HG03175 (cell line): Measurements from ENCODE around the gene RIIAD1.
"Not testable (repeated sequence)": the region's sequence is repeated elsewhere in the genome, so short reads cannot be mapped to it uniquely, and the experiment has no call there.

Source experiments
- ATAC-seq: cut with Tn5 transposase; IDR thresholded peaks from one replicate; pipeline ENCODE4 v1.9.1; 2021; ENCODE audit warnings: mild to moderate bottlenecking, moderate library complexity; ENCODE audit not compliant: unreplicated experiment

Gene RIIAD1

DNA sequence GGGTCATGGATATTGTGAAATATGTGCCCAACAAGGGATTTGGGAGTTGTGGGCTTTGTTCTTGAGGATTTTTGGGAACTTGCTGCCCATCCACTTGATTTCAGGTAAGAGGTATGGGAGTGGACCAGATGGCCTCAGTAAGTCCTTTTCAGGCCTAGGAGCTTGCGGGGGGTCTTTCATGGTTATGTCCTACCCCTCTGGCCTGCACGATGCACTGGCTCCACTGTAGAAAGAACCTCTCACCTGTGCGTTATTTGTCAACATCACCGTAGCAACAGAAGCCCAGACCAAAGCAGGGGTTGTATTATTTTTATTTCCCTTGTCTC lies 8.6 kb downstream of the RIIAD1 start:
- ATAC-seq: no peak

DNA sequence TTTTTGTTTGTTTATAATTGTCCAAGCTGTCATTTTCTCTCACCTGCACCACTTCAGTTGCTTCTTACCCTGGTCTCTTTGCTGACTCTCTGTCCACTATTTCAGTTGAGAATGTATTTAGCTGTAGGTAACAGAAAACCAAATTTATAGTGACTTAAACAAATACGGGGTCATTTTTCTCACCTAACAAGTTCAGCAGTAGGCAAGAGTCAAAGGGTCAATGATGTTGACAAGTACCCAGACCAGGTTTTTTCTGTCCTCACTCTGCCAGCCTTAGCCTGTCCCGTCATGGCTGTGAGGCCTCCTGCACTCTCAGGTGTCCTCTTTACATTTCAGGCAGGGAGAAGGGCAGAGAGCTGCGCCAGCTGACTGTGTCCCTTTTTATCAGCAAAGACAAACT lies 11.8 kb downstream of the RIIAD1 start:
- ATAC-seq: no peak

DNA sequence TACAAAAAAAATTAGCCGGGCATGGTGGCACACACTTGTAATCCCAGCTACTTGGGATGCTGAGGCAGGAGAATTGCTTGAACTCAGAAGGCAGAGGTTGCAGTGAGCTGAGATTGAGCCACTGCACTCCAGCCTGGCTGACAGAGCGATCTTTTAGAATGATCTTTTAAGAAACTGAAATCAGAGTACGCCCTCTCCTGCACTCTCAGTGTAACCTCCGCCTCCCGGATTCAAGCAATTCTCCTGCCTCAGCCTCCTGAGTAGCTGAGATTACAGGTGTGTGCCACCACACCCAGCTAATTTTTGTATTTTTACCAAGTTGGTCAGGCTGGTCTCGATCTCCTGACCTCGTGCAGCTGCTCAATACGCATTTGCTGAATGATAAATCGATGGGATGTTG lies 12.7 kb downstream of the RIIAD1 start:
- not testable (repeated sequence) for ATAC-seq

DNA sequence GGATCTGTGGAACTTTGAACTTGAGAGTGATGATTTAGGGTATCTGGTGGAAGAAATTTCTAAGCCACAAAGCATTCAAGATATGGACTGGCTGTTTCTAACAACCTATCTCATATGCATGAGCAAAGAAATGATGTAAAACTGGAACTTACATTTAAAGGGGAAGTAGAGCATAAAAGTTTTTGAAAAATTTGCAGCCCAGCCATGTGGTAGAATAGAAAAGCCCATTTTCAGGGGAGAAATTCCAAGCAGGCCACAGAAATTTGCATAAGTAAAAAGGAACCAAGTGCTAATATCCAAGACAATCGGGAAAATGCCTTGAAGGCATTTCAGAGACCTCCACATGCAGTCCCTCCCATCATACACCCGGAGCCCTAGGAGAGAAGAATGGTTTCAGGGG lies 15.7 kb downstream of the RIIAD1 start:
- ATAC-seq: no peak

DNA sequence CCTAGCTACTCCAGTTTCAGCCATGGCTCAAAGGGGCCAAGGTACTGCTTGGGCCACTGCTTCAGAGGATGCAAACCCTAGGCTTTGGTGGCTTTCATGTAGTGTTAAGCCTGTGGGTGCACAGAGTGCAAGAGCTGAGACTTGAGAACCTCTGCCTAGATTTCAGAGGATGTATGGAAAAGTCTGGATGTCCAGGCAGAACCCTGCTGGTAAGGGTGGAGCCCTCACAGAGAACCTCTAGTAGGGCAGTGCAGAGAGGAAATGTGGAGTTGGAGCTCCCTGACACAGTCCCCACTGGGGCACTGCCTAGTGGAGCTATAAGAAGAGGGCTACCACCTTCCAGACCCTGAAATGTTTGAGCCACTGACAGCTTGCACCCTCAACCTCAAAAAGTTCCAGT lies 16.2 kb downstream of the RIIAD1 start:
- no peak for ATAC-seq

DNA sequence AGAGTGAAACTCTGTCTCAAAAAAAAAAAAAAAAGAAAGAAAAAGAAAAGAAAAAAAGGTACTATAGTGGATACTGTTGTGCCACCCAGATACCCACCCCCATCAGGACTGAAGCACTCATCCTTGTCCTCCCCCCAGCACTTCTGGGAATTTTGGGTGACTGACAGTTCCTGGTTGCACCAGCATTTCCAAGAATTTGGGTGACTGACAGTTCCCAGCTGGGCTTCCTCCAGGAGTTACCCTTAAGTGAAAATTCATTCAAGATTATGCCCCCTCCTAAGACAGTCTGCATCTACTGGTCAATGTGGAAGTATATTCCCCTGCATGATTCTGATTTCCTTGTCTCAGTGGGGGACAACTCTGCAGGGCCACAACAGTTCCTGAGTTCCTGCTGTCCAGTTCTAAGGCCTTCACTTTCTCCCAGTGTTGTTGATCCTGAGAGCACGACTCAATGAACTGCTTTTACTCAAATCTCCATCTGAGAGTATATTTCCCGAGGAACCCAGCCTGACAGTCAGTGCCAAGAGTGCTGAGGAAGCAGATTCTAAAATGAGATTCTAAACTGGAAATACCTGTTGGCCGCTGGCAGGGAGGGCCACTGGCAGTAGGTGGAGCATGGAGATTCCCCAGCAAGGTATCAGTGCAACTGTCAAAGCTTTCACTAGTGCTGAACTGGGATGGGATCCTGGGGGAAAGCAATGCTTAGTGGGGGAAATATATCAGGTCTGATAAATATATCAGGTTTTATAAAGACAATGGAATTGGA lies 18.5 kb downstream of the RIIAD1 start:
- no peak for ATAC-seq

DNA sequence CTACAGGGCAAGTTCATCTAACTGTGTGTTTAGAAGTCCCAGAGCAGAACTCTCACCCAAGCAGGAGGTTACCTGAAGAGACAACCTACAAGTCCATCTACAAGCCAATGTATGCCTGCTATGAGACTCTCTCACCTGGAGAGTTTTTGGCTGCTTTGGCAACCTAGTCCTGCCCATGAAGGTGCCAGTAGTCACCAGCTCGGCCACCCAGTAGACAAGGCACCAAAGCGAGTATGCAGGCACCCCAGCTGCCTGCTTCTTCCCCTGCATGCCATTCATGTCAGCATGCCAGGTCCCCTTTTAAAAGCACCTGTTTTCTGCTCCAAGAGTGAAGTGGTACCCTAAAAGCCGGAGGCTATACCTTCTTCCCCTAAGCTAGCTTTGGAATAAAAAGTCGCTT lies 20.2 kb downstream of the RIIAD1 start:
- ATAC-seq: no peak

DNA sequence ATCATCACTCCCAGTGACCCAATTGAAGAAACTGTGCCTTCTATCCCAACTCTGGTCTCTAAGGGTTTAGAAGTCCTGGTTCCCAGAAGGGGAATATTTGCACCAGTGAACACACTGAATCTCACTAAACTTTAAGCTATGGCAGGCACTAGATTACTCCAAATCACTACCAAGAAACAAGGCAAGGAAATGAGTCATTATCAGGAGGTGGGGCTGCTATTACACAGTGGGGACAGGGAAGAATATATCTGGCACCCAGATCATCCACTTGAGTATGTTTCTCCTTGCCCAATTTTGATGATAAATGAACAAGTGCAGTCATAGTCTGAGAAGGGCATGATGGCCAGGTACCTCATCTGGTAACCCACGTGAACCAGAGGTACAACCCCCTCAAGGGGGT lies 35.0 kb downstream of the RIIAD1 start:
- ATAC-seq: no peak

DNA sequence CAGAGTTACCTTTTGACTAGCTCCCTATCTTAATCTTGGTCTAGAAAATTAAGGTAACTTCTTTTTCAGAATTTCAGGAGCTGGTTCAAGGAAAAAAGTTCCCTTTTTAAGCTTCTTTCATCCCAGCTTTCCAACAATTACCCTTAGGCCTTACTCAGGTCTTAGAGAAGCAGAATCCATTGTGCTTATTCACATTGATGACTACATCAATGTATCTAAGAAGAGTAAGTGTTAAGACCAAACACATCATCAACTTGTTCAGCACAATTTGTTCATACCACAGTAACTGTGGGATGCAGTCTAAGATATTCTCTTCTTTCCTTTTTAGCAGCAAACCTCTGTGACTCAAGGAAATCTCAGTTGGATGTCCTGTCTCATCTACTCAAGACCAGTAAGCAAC lies 37.9 kb downstream of the RIIAD1 start:
- no peak for ATAC-seq

DNA sequence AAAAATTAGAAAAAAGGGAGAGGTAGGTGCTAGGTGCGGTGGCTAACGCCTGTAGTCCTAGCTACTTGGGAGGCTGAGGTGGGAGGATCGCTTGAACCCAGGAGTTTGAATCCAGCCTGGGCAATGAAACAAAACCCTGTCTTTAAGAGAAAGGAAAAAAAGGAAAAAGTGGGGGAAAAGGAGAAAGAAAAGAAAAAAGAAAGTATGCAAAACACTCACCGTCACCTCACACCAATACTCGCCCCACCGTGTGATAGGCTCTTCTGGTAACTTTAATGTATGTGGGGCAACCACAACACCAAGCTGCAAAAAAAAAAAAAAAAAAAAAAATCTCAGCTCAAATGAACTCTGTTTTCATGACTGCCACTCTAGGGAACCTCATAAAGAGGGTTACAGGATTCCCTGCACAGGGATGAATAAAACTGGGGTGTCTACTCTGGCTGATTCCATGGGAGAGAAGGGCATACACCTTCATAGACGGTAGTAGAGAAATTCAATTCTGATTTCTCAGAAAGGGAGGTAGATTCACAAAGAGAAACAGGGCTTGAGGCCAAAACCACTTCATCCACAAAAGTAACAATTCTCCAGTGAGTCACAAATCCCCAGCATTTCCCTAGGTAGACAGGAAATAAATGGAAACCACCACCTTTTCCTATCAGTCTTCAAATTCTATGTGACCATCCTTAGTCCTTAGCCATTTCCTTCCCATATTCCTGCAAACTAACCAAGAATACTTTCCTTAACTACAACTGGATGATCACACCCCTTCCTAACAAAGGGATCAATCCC lies 39.5 kb downstream of the RIIAD1 start:
- ATAC-seq: no peak

DNA sequence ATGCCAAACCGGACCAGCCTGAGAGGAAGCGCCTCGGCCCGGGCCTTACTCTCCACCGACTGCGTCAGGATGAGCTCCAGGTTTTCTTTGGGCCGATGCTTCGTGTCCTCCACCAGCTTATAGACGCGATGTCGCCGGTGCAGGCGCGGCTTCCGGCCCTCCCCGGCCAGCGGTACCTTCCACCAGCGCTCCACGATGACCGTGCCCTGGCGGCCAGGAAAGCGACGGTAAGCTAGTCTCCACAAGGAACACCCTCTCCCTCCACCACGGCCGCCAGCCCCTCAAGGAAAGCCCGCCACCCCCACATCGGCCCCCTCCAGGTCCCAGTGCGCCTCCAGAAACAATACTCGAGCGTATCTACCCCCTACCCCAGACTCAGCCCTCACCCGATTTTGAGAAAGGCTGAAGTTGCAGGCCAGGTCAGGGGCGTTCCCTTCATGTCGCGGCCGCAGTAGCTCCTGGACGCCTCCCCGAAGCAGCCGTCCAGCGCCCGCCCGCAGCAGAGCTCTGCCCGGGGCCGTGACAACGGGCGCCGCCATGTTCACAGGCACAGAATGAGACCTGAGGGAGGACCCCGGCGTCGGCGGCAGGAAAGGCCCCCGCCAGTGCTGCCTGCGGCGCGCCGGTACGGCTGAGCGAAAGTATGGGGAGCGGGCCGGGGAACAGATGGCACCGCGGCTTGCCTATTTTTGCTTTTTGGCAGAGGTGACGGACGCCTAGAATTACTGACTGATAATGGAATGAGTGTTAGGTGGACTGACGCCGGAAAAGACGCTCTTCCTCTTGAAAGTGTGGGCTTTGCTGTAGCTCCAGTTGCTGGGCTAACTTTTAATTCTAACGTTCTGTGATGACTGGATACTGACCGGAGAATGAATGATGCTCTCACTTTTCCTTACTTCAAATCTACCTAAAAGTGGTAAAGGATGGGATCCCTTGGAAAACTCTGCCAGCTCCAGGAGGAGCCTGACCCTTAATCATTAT lies 41.9 kb downstream of the RIIAD1 start, which contains the start of gene MRPL9:
MRPL9 (minus strand) TSS at position 556 of the 981 bp plus-strand sequence; CDS start at position 539, 17 bp downstream.
- peak; percentile 95 for ATAC-seq

DNA sequence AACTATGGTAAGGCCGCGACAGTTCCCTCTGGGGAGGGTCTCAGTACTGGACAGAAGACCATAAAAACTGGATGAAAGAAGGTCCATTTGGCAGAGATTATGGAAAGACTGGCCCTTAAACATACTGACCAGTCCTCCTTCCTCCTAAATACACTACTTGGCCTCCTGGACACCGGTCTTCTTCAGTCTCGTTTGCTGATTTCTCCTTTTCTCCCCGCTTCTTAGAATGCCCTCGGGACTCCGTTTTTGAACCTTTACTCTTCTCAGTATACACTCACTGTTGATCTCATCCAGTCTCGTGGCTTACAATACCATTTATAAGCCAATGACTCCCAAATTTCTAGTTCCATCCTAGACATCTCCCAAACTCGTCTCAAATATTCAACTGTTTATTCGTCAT lies 42.7 kb downstream of the RIIAD1 start:
- ATAC-seq: no peak

DNA sequence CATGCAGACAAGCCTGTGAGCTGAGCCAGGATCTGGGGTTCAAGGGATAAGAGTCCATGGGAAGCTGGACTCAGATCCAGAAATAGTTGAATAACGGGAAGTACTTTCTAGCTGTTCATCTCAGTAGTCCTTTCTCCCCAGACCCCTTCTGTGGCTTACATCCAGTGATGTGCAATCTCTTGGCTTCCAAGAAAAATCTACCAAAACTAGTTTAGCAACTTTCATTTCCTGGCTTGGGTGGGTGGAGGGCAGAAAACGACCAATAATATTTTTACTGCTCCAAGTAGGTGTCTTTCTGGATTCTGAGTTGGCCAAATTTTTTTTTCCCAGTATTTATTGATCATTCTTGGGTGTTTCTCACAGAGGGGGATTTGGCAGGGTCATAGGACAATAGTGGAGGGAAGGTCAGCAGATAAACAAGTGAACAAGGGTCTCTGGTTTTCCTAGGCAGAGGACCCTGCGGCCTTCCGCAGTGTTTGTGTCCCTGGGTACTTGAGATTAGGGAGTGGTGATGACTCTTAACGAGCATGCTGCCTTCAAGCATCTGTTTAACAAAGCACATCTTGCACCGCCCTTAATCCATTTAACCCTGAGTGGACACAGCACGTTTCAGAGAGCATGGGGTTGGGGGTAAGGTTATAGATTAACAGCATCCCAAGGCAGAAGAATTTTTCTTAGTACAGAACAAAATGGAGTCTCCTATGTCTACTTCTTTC lies 47.2 kb downstream of the RIIAD1 start:
- not testable (repeated sequence) for ATAC-seq

DNA sequence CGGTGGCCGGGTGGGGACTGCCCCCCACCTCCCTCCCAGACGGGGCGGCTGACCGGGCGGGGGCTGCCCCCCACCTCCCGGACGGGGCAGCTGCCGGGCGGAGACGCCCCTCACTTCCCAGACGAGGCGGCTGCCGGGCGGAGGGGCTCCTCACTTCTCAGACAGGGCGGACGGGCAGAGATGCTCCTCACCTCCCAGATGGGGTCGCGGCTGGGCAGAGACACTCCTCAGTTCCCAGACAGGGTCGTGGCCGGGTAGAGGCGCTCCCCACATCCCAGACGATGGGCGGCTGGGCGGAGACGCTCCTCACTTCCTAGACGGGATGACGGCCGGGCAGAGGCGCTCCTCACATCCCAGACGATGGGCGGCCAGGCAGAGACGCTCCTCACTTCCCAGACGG lies 47.9 kb downstream of the RIIAD1 start:
- not testable (repeated sequence) for ATAC-seq

DNA sequence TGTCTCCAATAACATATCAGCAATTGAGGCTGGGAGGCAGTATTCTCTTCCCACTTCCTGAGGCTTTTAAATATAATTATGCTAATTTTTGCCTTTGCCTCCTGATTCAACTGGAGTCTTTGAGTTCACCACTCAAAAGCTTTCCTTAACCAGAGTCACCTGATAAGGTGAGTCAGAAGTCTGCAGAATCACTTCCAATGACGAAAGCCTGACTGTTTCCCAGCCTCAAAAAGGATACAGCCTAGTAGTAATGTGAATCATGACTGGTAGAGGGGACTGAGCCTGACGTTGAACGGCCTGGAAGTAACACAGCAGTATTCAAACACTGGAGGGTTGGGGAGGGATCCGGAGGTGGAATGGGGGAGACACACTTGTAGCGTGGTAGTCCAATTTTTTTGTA lies 52.4 kb downstream of the RIIAD1 start:
- no peak for ATAC-seq

DNA sequence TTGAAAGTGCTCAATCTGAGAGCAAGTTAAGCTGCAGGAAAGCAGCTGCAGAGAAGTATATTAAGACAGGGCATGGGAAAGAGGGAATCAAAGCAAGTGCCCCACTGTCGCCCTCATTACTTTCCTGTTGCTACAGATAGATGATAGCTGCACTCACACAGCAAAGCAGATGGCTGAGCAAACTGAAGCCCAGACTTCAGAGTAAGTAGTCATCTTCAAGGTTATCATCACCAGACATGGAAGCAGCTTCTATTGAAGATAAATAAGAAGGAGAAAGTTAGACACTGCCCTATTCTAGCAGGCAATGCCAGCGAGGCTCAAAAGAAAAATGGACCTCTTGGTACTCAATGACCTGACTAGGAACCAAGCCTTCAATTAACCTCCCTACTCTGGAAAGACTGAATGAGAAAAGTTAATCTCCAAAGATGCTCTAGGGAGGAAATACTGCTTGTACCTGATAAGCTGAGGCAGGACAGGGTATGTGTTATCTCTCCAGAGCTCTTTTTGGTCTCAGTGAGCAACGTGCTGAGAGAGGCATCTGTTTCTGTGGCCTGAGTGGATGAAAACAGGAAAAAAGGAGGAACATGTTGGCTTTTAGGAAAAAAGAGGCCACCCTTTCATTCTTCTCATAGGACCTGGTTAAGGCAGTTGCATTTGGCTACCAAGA lies 53.1 kb downstream of the RIIAD1 start:
- no peak for ATAC-seq

DNA sequence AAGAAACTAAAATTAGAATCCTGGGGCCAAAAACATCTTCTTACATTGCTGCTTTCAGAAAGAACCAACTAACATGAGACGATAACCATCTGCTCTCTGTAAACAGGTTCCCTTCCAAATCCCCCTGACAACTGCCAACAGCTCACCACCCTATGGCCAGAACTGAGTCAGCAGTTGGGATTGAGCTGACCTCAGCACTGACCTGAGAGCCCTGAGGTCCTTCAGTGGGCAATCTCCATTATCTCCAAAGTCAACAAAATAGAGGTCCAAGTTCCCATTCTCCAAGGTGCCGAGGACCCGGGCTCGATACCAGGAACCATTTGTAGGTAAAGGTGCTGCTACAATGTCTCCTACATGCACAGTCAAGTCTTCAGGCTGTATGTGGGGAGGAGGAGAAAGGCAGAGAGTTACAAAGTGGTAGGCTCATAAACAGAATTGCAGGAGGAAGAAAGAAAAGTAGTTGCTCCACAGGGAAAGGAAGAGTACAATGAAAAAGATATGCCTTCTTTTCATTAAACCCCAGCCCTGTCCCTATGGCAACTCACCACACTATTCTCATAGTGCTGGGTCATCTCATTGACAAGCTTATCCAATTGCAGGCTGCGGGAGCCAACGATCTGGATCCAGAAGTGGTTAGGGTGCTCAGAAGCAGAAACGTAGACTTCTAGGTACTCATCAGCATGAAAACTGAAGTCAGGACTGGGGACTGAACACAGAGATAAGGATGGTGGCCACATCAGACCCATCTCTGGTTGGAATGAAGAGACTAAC lies 54.8 kb downstream of the RIIAD1 start:
- no peak for ATAC-seq

DNA sequence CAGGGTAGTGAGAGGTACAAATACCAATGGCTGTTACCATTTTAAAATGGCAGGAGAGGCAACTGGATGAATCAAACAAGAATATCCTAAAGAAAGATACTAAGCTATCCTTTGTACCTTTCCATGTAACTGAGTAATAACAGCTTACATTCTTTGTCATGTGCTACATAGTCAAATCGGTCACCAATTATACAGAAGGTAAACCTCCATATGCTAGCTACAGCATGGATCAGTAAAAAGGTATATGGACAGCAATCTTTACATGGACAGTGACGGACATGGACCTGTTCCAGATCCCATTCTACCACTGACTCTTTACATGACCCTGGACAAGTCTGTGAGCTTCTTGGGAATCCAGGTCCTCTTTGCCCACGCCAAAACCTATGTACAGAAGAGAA lies 55.3 kb downstream of the RIIAD1 start:
- no peak for ATAC-seq

DNA sequence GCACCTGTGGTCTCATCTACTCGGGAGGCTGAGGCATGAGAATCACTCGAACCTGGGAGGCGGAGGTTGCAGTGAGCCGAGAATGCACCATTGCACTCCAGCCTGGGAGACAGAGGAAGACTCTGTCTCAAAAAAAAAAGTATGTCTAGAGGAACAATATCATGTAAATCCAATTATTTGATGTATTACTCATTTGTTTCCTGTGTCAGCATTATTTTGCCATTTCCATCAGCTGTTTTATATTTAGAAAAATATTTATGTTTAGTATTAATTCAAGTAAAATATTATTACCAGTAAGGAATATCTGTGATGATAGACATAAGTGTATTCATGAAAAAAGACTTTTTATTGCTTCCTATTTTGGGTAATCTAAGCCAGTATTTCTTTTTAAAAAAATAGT lies 56.0 kb downstream of the RIIAD1 start:
- no peak for ATAC-seq
